Chondrocyte (in vitro differentiated cells): Measurements from ENCODE around the gene CPNE6. TPM values are rescaled to one million over a fixed set of nuclear protein-coding genes. Genes with fewer than 3 reads are reported as not detected.

Source experiments
- DNase-seq: peaks from one replicate; pipeline ENCODE4 v3.0.0; 2021; ENCODE audit warnings: mixed read lengths, low spot score
- H3K27ac Mint-ChIP-seq: one replicate; pipeline ENCODE4 v1.8.0; 2021; ENCODE audit warnings: mild to moderate bottlenecking, moderate library complexity, mixed read lengths; ENCODE audit not compliant: unreplicated experiment
- H3K27me3 Mint-ChIP-seq: 2 replicates; pipeline ENCODE4 v1.8.0; 2021; ENCODE audit warnings: low read depth, mixed read lengths
- H3K36me3 Mint-ChIP-seq: 2 replicates; pipeline ENCODE4 v1.8.0; 2021; ENCODE audit warnings: low read depth, mixed read lengths
- H3K4me1 Mint-ChIP-seq: 2 replicates; pipeline ENCODE4 v1.8.0; 2021; ENCODE audit warnings: low read depth, mild to moderate bottlenecking, mixed read lengths
- H3K4me3 Mint-ChIP-seq: one replicate; pipeline ENCODE4 v1.8.0; 2021; ENCODE audit warnings: mild to moderate bottlenecking, moderate library complexity, mixed read lengths; ENCODE audit not compliant: unreplicated experiment
- H3K9me3 Mint-ChIP-seq: 2 replicates; pipeline ENCODE4 v1.8.0; 2021; ENCODE audit warnings: low read depth, mixed read lengths
- total RNA-seq: library from RNA; stranded (reverse); gene quantifications from 3 replicates; pipeline ENCODE4 v1.2.1, GENCODE V29; 2021
- TF ChIP-seq, protein P1 (sequence below): fragments of 200-600 bp; sonication (generic); IDR thresholded peaks from 2 replicates; pipeline ENCODE4 v1.5.0; 2021; ENCODE audit warnings: antibody characterized with exemption, mild to moderate bottlenecking, moderate library complexity

The CPNE6 gene
- total RNA-seq, 1 donor from 2014 or later = not detected

GRCh38 chr14:24122416-24122815 lies 51.1 kb downstream of the CPNE6 start:
- TF ChIP-seq, protein P1, sequence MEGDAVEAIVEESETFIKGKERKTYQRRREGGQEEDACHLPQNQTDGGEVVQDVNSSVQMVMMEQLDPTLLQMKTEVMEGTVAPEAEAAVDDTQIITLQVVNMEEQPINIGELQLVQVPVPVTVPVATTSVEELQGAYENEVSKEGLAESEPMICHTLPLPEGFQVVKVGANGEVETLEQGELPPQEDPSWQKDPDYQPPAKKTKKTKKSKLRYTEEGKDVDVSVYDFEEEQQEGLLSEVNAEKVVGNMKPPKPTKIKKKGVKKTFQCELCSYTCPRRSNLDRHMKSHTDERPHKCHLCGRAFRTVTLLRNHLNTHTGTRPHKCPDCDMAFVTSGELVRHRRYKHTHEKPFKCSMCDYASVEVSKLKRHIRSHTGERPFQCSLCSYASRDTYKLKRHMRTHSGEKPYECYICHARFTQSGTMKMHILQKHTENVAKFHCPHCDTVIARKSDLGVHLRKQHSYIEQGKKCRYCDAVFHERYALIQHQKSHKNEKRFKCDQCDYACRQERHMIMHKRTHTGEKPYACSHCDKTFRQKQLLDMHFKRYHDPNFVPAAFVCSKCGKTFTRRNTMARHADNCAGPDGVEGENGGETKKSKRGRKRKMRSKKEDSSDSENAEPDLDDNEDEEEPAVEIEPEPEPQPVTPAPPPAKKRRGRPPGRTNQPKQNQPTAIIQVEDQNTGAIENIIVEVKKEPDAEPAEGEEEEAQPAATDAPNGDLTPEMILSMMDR = no peak
- H3K9me3 Mint-ChIP-seq = no peaks in the 10 kb centered on the region
- no peak overlapping the region for H3K4me3 Mint-ChIP-seq
- no peak overlapping the region for H3K27ac Mint-ChIP-seq
- peaks cover 28% of the 10 kb centered on the region for H3K36me3 Mint-ChIP-seq
- H3K27me3 Mint-ChIP-seq = no peaks in the 10 kb centered on the region
- H3K4me1 Mint-ChIP-seq = no peaks in the 10 kb centered on the region
- DNase-seq = no peak

- Mint-ChIP-seq H3K4me3 (no peak overlapping the region), H3K4me1 (no peaks in the 10 kb centered on the region), H3K36me3 (peaks cover 27% of the 10 kb centered on the region), H3K9me3 (no peaks in the 10 kb centered on the region), H3K27me3 (no peaks in the 10 kb centered on the region), H3K27ac (no peak overlapping the region)
- TF ChIP-seq, protein P1 = no peak
- no peak for DNase-seq
Observed at GRCh38 chr14:24122898-24123297, 51.5 kb downstream of the CPNE6 start.

GRCh38 chr14:24123424-24124417 lies 52.4 kb downstream of the CPNE6 start:
- no peak for DNase-seq
- Mint-ChIP-seq H3K9me3 (no peaks in the 10 kb centered on the region), H3K4me3 (no peak overlapping the region), H3K4me1 (no peaks in the 10 kb centered on the region), H3K36me3 (peaks cover 20% of the 10 kb centered on the region), H3K27ac (no peak overlapping the region), H3K27me3 (no peaks in the 10 kb centered on the region)
- TF ChIP-seq, protein P1 = no peak

DNA sequence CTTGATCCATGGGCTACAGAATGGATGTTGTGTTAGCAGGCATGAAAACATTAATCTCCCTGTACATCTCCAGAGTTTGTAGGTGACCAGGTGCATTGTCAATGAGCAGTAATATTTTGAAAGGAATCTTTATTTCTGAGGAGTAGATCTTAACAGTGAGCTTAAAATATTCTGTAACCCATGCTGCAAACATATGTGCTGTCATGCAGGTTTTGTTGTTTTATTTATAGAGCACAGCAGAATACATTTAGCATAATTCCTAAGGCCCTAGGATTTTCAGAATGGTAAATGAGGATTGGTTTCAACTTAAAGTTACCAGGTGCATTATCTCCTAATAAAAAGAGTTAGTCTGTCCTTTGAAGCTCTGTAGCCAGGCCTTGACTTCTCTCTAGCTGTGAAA lies 55.6 kb downstream of the CPNE6 start:
- DNase-seq = no peak

DNA sequence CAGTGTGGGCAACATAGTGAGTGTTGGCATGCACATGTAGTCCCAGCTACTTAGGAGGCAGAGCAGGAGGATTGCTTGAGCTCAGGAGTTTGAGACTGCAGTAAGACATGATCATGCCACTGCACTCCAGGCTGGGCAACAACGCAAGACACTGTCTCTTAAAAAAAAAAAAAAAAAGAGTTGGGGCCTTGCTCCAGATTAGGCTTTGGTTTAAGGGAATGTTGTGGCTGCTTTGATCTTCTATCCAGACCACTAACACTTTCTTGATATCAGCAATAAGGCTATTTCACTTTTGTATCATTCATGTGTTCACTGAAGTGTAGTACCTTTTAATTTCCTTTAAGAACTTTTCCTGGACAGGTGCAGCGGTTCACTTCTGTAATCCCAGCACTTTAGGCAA lies 56.3 kb downstream of the CPNE6 start:
- H3K27ac Mint-ChIP-seq = no peak overlapping the region
- no peaks in the 10 kb centered on the region for H3K4me1 Mint-ChIP-seq
- H3K27me3 Mint-ChIP-seq = no peaks in the 10 kb centered on the region
- peaks cover 9% of the 10 kb centered on the region for H3K36me3 Mint-ChIP-seq
- TF ChIP-seq, protein P1 = no peak
- no peak overlapping the region for H3K4me3 Mint-ChIP-seq
- H3K9me3 Mint-ChIP-seq = no peaks in the 10 kb centered on the region
- DNase-seq = no peak

More for the DNA sequence above, 55.6 kb downstream of the CPNE6 start:
- no peak overlapping the region for H3K4me3 Mint-ChIP-seq
- H3K27me3 Mint-ChIP-seq = no peaks in the 10 kb centered on the region
- TF ChIP-seq, protein P1 = no peak
- H3K36me3 Mint-ChIP-seq = peaks cover 10% of the 10 kb centered on the region
- no peaks in the 10 kb centered on the region for H3K9me3 Mint-ChIP-seq
- H3K27ac Mint-ChIP-seq = no peak overlapping the region
- no peaks in the 10 kb centered on the region for H3K4me1 Mint-ChIP-seq

Other genes with a start within 250 kb of the CPNE6 start
- 16.8 to 18.2 TPM (median 16.9 TPM) in 3 replicates for gene DHRS4, start 117.8 kb upstream of the CPNE6 start, total RNA-seq
- gene DHRS4L2, start 82.6 kb upstream of the CPNE6 start, total RNA-seq = 11.9 to 17.7 TPM (median 13.9 TPM) in 3 replicates
- 0.34 to 0.60 TPM (median 0.54 TPM) in 3 replicates for gene CARMIL3, start 19.6 kb upstream of the CPNE6 start, total RNA-seq
- gene PCK2, start 22.7 kb downstream of the CPNE6 start, total RNA-seq = 18.7 to 126 TPM (median 118 TPM) in 3 replicates
- gene DCAF11, start 43.2 kb downstream of the CPNE6 start, total RNA-seq = 30.7 to 41.5 TPM (median 32.9 TPM) in 3 replicates
- 1.2 to 1.6 TPM (median 1.3 TPM) in 3 replicates for gene NRL, start 43.4 kb downstream of the CPNE6 start, total RNA-seq
- gene FITM1, start 59.1 kb downstream of the CPNE6 start, total RNA-seq = 0.27 TPM in 1 of 3 replicates, not detected in the others
- gene PSME1, start 64.6 kb downstream of the CPNE6 start, total RNA-seq = 59.2 to 76.1 TPM (median 64.9 TPM) in 3 replicates
- 14.0 to 15.3 TPM (median 14.8 TPM) in 3 replicates for gene EMC9, start 70.0 kb downstream of the CPNE6 start, total RNA-seq
- 53.6 to 78.7 TPM (median 59.7 TPM) in 3 replicates for gene PSME2, start 75.0 kb downstream of the CPNE6 start, total RNA-seq
- 38.8 to 50.6 TPM (median 45.8 TPM) in 3 replicates for gene RNF31, start 75.9 kb downstream of the CPNE6 start, total RNA-seq
- 28.9 to 38.4 TPM (median 37.8 TPM) in 3 replicates for gene IRF9, start 89.7 kb downstream of the CPNE6 start, total RNA-seq
- 4.4 to 7.9 TPM (median 5.0 TPM) in 3 replicates for gene REC8, start 100.5 kb downstream of the CPNE6 start, total RNA-seq
- 26.7 to 46.2 TPM (median 27.4 TPM) in 3 replicates for gene IPO4, start 117.3 kb downstream of the CPNE6 start, total RNA-seq
- gene TM9SF1, start 123.9 kb downstream of the CPNE6 start, total RNA-seq = 60.3 to 92.0 TPM (median 61.0 TPM) in 3 replicates
- gene TSSK4, start 134.1 kb downstream of the CPNE6 start, total RNA-seq = 0.46 TPM in 1 of 3 replicates, not detected in the others
- 33.1 to 36.1 TPM (median 35.3 TPM) in 3 replicates for gene CHMP4A, start 141.9 kb downstream of the CPNE6 start, total RNA-seq
- gene MDP1, start 144.5 kb downstream of the CPNE6 start, total RNA-seq = 23.2 to 25.7 TPM (median 23.6 TPM) in 3 replicates
- gene NEDD8, start 160.8 kb downstream of the CPNE6 start, total RNA-seq = 154 to 169 TPM (median 159 TPM) in 3 replicates
- 43.1 to 66.5 TPM (median 47.9 TPM) in 3 replicates for gene GMPR2, start 161.4 kb downstream of the CPNE6 start, total RNA-seq
- gene TINF2, start 171.1 kb downstream of the CPNE6 start, total RNA-seq = 60.1 to 85.5 TPM (median 72.6 TPM) in 3 replicates
- gene TGM1, start 191.6 kb downstream of the CPNE6 start, total RNA-seq = 3.2 to 5.0 TPM (median 3.3 TPM) in 3 replicates
- gene RABGGTA, start 200.0 kb downstream of the CPNE6 start, total RNA-seq = 27.0 to 34.9 TPM (median 27.4 TPM) in 3 replicates
- gene DHRS1, start 228.2 kb downstream of the CPNE6 start, total RNA-seq = 25.6 to 41.4 TPM (median 29.3 TPM) in 3 replicates
- 19.4 to 30.4 TPM (median 20.7 TPM) in 3 replicates for gene NOP9, start 228.3 kb downstream of the CPNE6 start, total RNA-seq
- gene CIDEB, start 236.4 kb downstream of the CPNE6 start, total RNA-seq = not detected in 3 replicates
- 8.8 to 18.4 TPM (median 9.1 TPM) in 3 replicates for gene LTB4R2, start 238.6 kb downstream of the CPNE6 start, total RNA-seq
- 6.1 to 12.0 TPM (median 7.3 TPM) in 3 replicates for gene LTB4R, start 239.9 kb downstream of the CPNE6 start, total RNA-seq